Inflammatory macrophage (primary cell): ENCODE results near the gene CELSR2.

Experiments
- DNase-seq, 2 donors: peaks; one replicate each; pipeline ENCODE4 v3.0.0-alpha.2; 2020 to 2022

CELSR2 gene

GRCh38 chr1:109265016-109265415 lies 15.7 kb downstream of the CELSR2 start:
- DNase-seq, result no peak

- DNase-seq, result no peak
These were observed 16.5 kb downstream of the CELSR2 start for GRCh38 chr1:109265741-109266330.

- DNase-seq, result no peak
These were observed 17.6 kb downstream of the CELSR2 start for GRCh38 chr1:109266965-109267364.

GRCh38 chr1:109267743-109268300 lies 18.5 kb downstream of the CELSR2 start:
- no peak for DNase-seq

- DNase-seq, result no peak
These were observed 19.3 kb downstream of the CELSR2 start for GRCh38 chr1:109268431-109269211.

GRCh38 chr1:109269212-109269980 lies 20.1 kb downstream of the CELSR2 start:
- DNase-seq, result no peak

- no peak for DNase-seq
These were observed 20.8 kb downstream of the CELSR2 start for GRCh38 chr1:109269981-109270622.

- no peak for DNase-seq
These were observed 21.4 kb downstream of the CELSR2 start for GRCh38 chr1:109270623-109271317.

GRCh38 chr1:109271458-109271857 lies 22.1 kb downstream of the CELSR2 start:
- DNase-seq, result no peak

- no peak for DNase-seq
These were observed 22.9 kb downstream of the CELSR2 start for GRCh38 chr1:109272021-109272799.

GRCh38 chr1:109272831-109273547 lies 23.6 kb downstream of the CELSR2 start:
- DNase-seq, result no peak

- DNase-seq, result peak in 1 of 2 donors; percentile 22
These were observed 24.4 kb downstream of the CELSR2 start for GRCh38 chr1:109273570-109274288.

- DNase-seq, result peak in 1 of 2 donors; percentile 37
These were observed 25.5 kb downstream of the CELSR2 start for GRCh38 chr1:109274533-109275476.

- DNase-seq, result no peak
These were observed 26.5 kb downstream of the CELSR2 start for GRCh38 chr1:109275706-109276345.

GRCh38 chr1:109277434-109278204 lies 28.3 kb downstream of the CELSR2 start:
- DNase-seq, result peak; percentile 77 to 81

- no peak for DNase-seq
These were observed 30.4 kb downstream of the CELSR2 start for GRCh38 chr1:109279615-109280278.

GRCh38 chr1:109280862-109281261 lies 31.5 kb downstream of the CELSR2 start:
- no peak for DNase-seq
